OCI-LY1 (cell line): ENCODE results near the gene CLDN9.

ENCODE experiments used
- EZH2 ChIP-seq: fragments of 200-600 bp; sonication (generic), shearing (Covaris generic); IDR thresholded peaks from 2 replicates; pipeline ENCODE4 v1.8.0; 2017; ENCODE audit warnings: borderline replicate concordance, mixed run types, mild to moderate bottlenecking, antibody characterized with exemption, low read length, moderate library complexity, mixed read lengths
- TF ChIP-seq, protein P1 (sequence below): fragments of 200-600 bp; sonication (generic), shearing (Covaris generic); IDR thresholded peaks from 2 replicates; pipeline ENCODE4 v1.5.1; 2017; ENCODE audit warnings: mild to moderate bottlenecking, antibody characterized with exemption, low read length, moderate library complexity, mixed read lengths

- TF ChIP-seq, protein P1, sequence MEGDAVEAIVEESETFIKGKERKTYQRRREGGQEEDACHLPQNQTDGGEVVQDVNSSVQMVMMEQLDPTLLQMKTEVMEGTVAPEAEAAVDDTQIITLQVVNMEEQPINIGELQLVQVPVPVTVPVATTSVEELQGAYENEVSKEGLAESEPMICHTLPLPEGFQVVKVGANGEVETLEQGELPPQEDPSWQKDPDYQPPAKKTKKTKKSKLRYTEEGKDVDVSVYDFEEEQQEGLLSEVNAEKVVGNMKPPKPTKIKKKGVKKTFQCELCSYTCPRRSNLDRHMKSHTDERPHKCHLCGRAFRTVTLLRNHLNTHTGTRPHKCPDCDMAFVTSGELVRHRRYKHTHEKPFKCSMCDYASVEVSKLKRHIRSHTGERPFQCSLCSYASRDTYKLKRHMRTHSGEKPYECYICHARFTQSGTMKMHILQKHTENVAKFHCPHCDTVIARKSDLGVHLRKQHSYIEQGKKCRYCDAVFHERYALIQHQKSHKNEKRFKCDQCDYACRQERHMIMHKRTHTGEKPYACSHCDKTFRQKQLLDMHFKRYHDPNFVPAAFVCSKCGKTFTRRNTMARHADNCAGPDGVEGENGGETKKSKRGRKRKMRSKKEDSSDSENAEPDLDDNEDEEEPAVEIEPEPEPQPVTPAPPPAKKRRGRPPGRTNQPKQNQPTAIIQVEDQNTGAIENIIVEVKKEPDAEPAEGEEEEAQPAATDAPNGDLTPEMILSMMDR = no peak
- no peak for TF ChIP-seq EZH2
Measured at GRCh38 chr16:3023415-3023668, 10.6 kb downstream of the CLDN9 start.
